SK-N-SH (cell line): ENCODE results near the gene DOCK8. TPM values are rescaled to one million over a fixed set of nuclear protein-coding genes. Genes with fewer than 3 reads are reported as not detected.

Experiments used
- CTCF ChIA-PET: fragments of 300-600, 350-600 bp; formaldehyde crosslinking; extraction: SDS; loops from one replicate; lab custom pipeline; 2021; lab: Yijun Ruan, JAX
- POLR2A ChIA-PET: fragments of 350-600 bp; sonication (Branson Sonifier 250); formaldehyde crosslinking; extraction: SDS; loops from one replicate; lab custom pipeline; 2020; ENCODE audit warnings: antibody characterized with exemption, inconsistent platforms; lab: Yijun Ruan, JAX
- DNase-seq: peaks from one replicate; pipeline ENCODE4 v3.0.0; 2012
- H2AFZ ChIP-seq: fragments of 200-600 bp; sonication (generic); 2 replicates; pipeline ENCODE4 v1.8.1; 2016; ENCODE audit warnings: antibody characterized with exemption, mild to moderate bottlenecking, low read depth
- H3F3A ChIP-seq: fragments of 200-600 bp; sonication (generic); replicated peaks from 2 replicates; pipeline ENCODE3; 2016; ENCODE audit warnings: antibody characterized with exemption, mild to moderate bottlenecking; ENCODE audit not compliant: insufficient read depth
- H3K27ac ChIP-seq, 2 experiments: fragments of 200-500 bp in 1 of 2; fragments of 200-600 bp in 1 of 2; sonication (Bioruptor generic) in 1 of 2; sonication (generic), shearing (Covaris generic) in 1 of 2; 2 replicates each; pipeline versions ENCODE4 v1.5.1 to v1.6.1; 2014 to 2016; ENCODE audit warnings: low read depth in 2 of 2, inconsistent platforms in 1 of 2, low read length in 1 of 2, mild to moderate bottlenecking in 1 of 2, mixed read lengths in 1 of 2
- H3K27me3 ChIP-seq: fragments of 200-600 bp; sonication (generic), shearing (Covaris generic); 2 replicates; pipeline ENCODE4 v1.6.1; 2016; ENCODE audit warnings: mixed run types; ENCODE audit not compliant: insufficient read depth
- H3K36me3 ChIP-seq, 2 experiments: fragments of 200-500 bp in 1 of 2; fragments of 200-600 bp in 1 of 2; sonication (Bioruptor generic) in 1 of 2; sonication (generic) in 1 of 2; replicated peaks in 1 of 2; 2 replicates each; pipeline versions ENCODE3 to v1.5.1; 2014 to 2016; ENCODE audit warnings: low read length in 1 of 2, mild to moderate bottlenecking in 1 of 2; ENCODE audit not compliant: insufficient read depth in 2 of 2, control insufficient read depth in 1 of 2
- H3K4me1 ChIP-seq, 2 experiments: fragments of 200-500 bp in 1 of 2; fragments of 200-600 bp in 1 of 2; sonication (Bioruptor generic) in 1 of 2; sonication (generic), shearing (Covaris generic) in 1 of 2; 2 replicates each; pipeline versions ENCODE4 v1.5.1 to v1.6.1; 2014 to 2016; ENCODE audit warnings: low read depth in 1 of 2, low read length in 1 of 2, mixed run types in 1 of 2; ENCODE audit not compliant: insufficient read depth in 2 of 2, control insufficient read depth in 1 of 2
- H3K4me2 ChIP-seq: fragments of 200-600 bp; sonication (generic), shearing (Covaris generic); 2 replicates; pipeline ENCODE4 v1.6.1; 2017; ENCODE audit warnings: mixed run types
- H3K4me3 ChIP-seq, 2 experiments: fragments of 200-500 bp in 1 of 2; fragments of 200-600 bp in 1 of 2; sonication (Bioruptor generic) in 1 of 2; sonication (generic), shearing (Covaris generic) in 1 of 2; 2 replicates each; pipeline versions ENCODE4 v1.5.1 to v1.8.1; 2014 to 2016; ENCODE audit warnings: low read depth in 2 of 2, inconsistent platforms in 1 of 2, low read length in 1 of 2, mild to moderate bottlenecking in 1 of 2, mixed read lengths in 1 of 2, moderate library complexity in 1 of 2
- H3K79me2 ChIP-seq: fragments of 200-600 bp; sonication (generic); 2 replicates; pipeline ENCODE4 v1.8.1; 2017; ENCODE audit warnings: mild to moderate bottlenecking; ENCODE audit not compliant: insufficient read depth
- H3K9ac ChIP-seq: fragments of 200-600 bp; sonication (generic); 2 replicates; pipeline ENCODE4 v1.6.1; 2017; ENCODE audit warnings: mixed run types
- H3K9me2 ChIP-seq: fragments of 200-600 bp; sonication (generic); 2 replicates; pipeline ENCODE4 v1.6.1; 2017; ENCODE audit warnings: mixed run types
- H3K9me3 ChIP-seq: fragments of 200-600 bp; sonication (generic); 2 replicates; pipeline ENCODE4 v1.6.1; 2017; ENCODE audit warnings: mixed run types, mild to moderate bottlenecking, moderate library complexity
- H4K20me1 ChIP-seq: fragments of 200-600 bp; sonication (generic); 2 replicates; pipeline ENCODE4 v1.6.1; 2017; ENCODE audit warnings: mild to moderate bottlenecking, mixed run types; ENCODE audit not compliant: insufficient read depth
- CTCF ChIP-seq: fragments of 200-600 bp; sonication (generic); IDR thresholded peaks from 2 replicates; pipeline ENCODE4 v1.6.1; 2017; ENCODE audit warnings: antibody characterized with exemption, mild to moderate bottlenecking, moderate library complexity
- ELF1 ChIP-seq: IDR thresholded peaks from 2 replicates; pipeline ENCODE4 v1.4.0; 2012
- EP300 ChIP-seq, 2 experiments: IDR thresholded peaks; 2 replicates each; pipeline versions ENCODE4 v1.4.0 to v1.6.1; 2012; ENCODE audit warnings: borderline replicate concordance in 1 of 2, low read depth in 1 of 2, low read length in 1 of 2
- FOXJ3 ChIP-seq: sonication (generic); formaldehyde crosslinking; IDR thresholded peaks from 2 replicates; pipeline ENCODE4 v1.5.1; 2020; ENCODE audit warnings: mild to moderate bottlenecking, missing genetic modification reagents
- GATA2 ChIP-seq: sonication (generic); formaldehyde crosslinking; IDR thresholded peaks from 2 replicates; pipeline ENCODE4 v1.5.0; 2020; ENCODE audit warnings: mild to moderate bottlenecking, missing genetic modification reagents
- PBX3 ChIP-seq: IDR thresholded peaks from 2 replicates; pipeline ENCODE4; 2012
- TEAD4 ChIP-seq: IDR thresholded peaks from 2 replicates; pipeline ENCODE4 v1.4.0; 2012; ENCODE audit warnings: mild to moderate bottlenecking, borderline replicate concordance; ENCODE audit not compliant: insufficient read depth
- WGBS: methylation state at CpG from one replicate; pipeline ENCODE4 v1.1.6; 2017; ENCODE audit warnings: low lambda C conversion rate; 5-methylcytosine and 5-hydroxymethylcytosine counted together
- polyA plus RNA-seq, 3 experiments: library from polyadenylated mRNA; depleted of rRNA; stranded (reverse); fragments of >200 nt; gene quantifications; 2 replicates each; pipeline ENCODE4 v1.2.3, GENCODE V29; 2012
- TF ChIP-seq, protein P1 (sequence below): IDR thresholded peaks from 2 replicates; pipeline ENCODE4 v1.4.0; 2012; ENCODE audit warnings: low read depth, borderline replicate concordance

The DOCK8 gene
- polyA plus RNA-seq, 1 of the 3 experiments (the other 2 are of a cell fraction), result not detected

- TF ChIP-seq, protein P1, sequence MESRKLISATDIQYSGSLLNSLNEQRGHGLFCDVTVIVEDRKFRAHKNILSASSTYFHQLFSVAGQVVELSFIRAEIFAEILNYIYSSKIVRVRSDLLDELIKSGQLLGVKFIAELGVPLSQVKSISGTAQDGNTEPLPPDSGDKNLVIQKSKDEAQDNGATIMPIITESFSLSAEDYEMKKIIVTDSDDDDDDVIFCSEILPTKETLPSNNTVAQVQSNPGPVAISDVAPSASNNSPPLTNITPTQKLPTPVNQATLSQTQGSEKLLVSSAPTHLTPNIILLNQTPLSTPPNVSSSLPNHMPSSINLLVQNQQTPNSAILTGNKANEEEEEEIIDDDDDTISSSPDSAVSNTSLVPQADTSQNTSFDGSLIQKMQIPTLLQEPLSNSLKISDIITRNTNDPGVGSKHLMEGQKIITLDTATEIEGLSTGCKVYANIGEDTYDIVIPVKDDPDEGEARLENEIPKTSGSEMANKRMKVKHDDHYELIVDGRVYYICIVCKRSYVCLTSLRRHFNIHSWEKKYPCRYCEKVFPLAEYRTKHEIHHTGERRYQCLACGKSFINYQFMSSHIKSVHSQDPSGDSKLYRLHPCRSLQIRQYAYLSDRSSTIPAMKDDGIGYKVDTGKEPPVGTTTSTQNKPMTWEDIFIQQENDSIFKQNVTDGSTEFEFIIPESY, result no peak
- TF ChIP-seq FOXJ3 (CRISPR knock-in tag) (no peak), TEAD4 (no peak)
- H3K9me3 ChIP-seq, result no peaks in the 10 kb centered on the region
- H3K36me3 ChIP-seq, result no peaks in the 10 kb centered on the region
- no peak overlapping the region for H3K4me2 ChIP-seq
- WGBS, result 5% methylated on average over 2 of the region's 2 CpGs
- H3K4me1 ChIP-seq, result no peaks in the 10 kb centered on the region
- POLR2A ChIA-PET, result no interaction called here
- H3K9me2 ChIP-seq, result no peaks in the 10 kb centered on the region
- H4K20me1 ChIP-seq, result no peaks in the 10 kb centered on the region
- H3K9ac ChIP-seq, result no peak overlapping the region
- CTCF ChIA-PET, result no interaction called here
- DNase-seq, result no peak
- H3K79me2 ChIP-seq, result no peaks in the 10 kb centered on the region
- peaks cover 7% of the 10 kb centered on the region for H3K27me3 ChIP-seq
- no peaks in the 10 kb centered on the region for H3F3A ChIP-seq
- no peak overlapping the region for H2AFZ ChIP-seq
- H3K4me3 ChIP-seq, result no peak overlapping the region
- no peak overlapping the region for H3K27ac ChIP-seq
Observed at GRCh38 chr9:438066-438465, 223.4 kb downstream of the DOCK8 start.

- H3F3A ChIP-seq, result no peaks in the 10 kb centered on the region
- no peak overlapping the region for H3K4me2 ChIP-seq
- H3K27me3 ChIP-seq, result peaks cover 7% of the 10 kb centered on the region
- TF ChIP-seq EP300 (IDR thresholded peaks at IDR 0.05; ENCODE audit: borderline replicate concordance in 1 of 2, low read depth in 1 of 2, low read length in 1 of 2) (no peak), GATA2 (CRISPR knock-in tag) (no peak), CTCF (no peak), PBX3 (no peak), ELF1 (no peak)
- TF ChIP-seq, protein P1, result no peak
- no peak for DNase-seq
- WGBS, result 13% methylated on average over 17 of the region's 20 CpGs
- H3K9me2 ChIP-seq, result no peaks in the 10 kb centered on the region
- H4K20me1 ChIP-seq, result no peaks in the 10 kb centered on the region
- no peaks in the 10 kb centered on the region for H3K36me3 ChIP-seq
- H3K4me1 ChIP-seq, result no peaks in the 10 kb centered on the region
- CTCF ChIA-PET, result no interaction called here
- no peak overlapping the region for H2AFZ ChIP-seq
- no peaks in the 10 kb centered on the region for H3K79me2 ChIP-seq
- H3K9ac ChIP-seq, result no peak overlapping the region
- no peak overlapping the region for H3K4me3 ChIP-seq
- no peak overlapping the region for H3K27ac ChIP-seq
- H3K9me3 ChIP-seq, result no peaks in the 10 kb centered on the region
- POLR2A ChIA-PET, result no interaction called here
Observed at GRCh38 chr9:438961-439768, 224.5 kb downstream of the DOCK8 start.
